Measurements from ENCODE around the gene TMEM141.
"Not testable (repeated sequence)": the region's sequence is repeated elsewhere in the genome, so short reads cannot be mapped to it uniquely, and the experiment has no call there.

Gene TMEM141

GRCh38 chr9:136755302-136756133 lies 35.6 kb upstream of the TMEM141 start:
- DNase-seq (ENCODE audit: low read depth in 2 of 2, low spot score in 1 of 2) = not testable (repeated sequence)

- no peak for DNase-seq (ENCODE audit: low read depth in 2 of 2, low spot score in 1 of 2)
These were observed 35.1 kb upstream of the TMEM141 start for GRCh38 chr9:136756134-136756438.

- DNase-seq (ENCODE audit: low read depth in 2 of 2, low spot score in 1 of 2) = no peak
These were observed 34.3 kb upstream of the TMEM141 start for GRCh38 chr9:136756836-136757235.

GRCh38 chr9:136757328-136757727 lies 33.8 kb upstream of the TMEM141 start:
- DNase-seq (ENCODE audit: low read depth in 2 of 2, low spot score in 1 of 2) = no peak

- no peak for DNase-seq (ENCODE audit: low read depth in 2 of 2, low spot score in 1 of 2)
These were observed 33.4 kb upstream of the TMEM141 start for GRCh38 chr9:136757751-136758140.

- no peak for DNase-seq (ENCODE audit: low read depth in 2 of 2, low spot score in 1 of 2)
These were observed 32.1 kb upstream of the TMEM141 start for GRCh38 chr9:136759001-136759400.

- no peak for DNase-seq (ENCODE audit: low read depth in 2 of 2, low spot score in 1 of 2)
These were observed 31.5 kb upstream of the TMEM141 start for GRCh38 chr9:136759436-136760325.

- no peak for DNase-seq (ENCODE audit: low read depth in 2 of 2, low spot score in 1 of 2)
These were observed 30.7 kb upstream of the TMEM141 start for GRCh38 chr9:136760424-136760823.

- not testable (repeated sequence) for DNase-seq (ENCODE audit: low read depth in 2 of 2, low spot score in 1 of 2)
These were observed 30.2 kb upstream of the TMEM141 start for GRCh38 chr9:136760834-136761544.

- DNase-seq (ENCODE audit: low read depth in 2 of 2, low spot score in 1 of 2) = no peak
These were observed 29.6 kb upstream of the TMEM141 start for GRCh38 chr9:136761545-136761981.

- no peak for DNase-seq (ENCODE audit: low read depth in 2 of 2, low spot score in 1 of 2)
These were observed 28.9 kb upstream of the TMEM141 start for GRCh38 chr9:136762221-136762691.

- no peak for DNase-seq (ENCODE audit: low read depth in 2 of 2, low spot score in 1 of 2)
These were observed 28.1 kb upstream of the TMEM141 start for GRCh38 chr9:136762915-136763648.

GRCh38 chr9:136763649-136764035 lies 27.5 kb upstream of the TMEM141 start:
- DNase-seq (ENCODE audit: low read depth in 2 of 2, low spot score in 1 of 2) = no peak

- DNase-seq (ENCODE audit: low read depth in 2 of 2, low spot score in 1 of 2) = no peak
These were observed 26.7 kb upstream of the TMEM141 start, which contains the start of gene LCN15 for GRCh38 chr9:136764301-136764891. LCN15 (minus strand) TSS chr9:136764518; CDS start chr9:136764488, 30 bp downstream.

- DNase-seq (ENCODE audit: low read depth in 2 of 2, low spot score in 1 of 2) = no peak
These were observed 26.1 kb upstream of the TMEM141 start for GRCh38 chr9:136765041-136765440.

GRCh38 chr9:136765745-136766409 lies 25.3 kb upstream of the TMEM141 start:
- DNase-seq (ENCODE audit: low read depth in 2 of 2, low spot score in 1 of 2) = not testable (repeated sequence)

- not testable (repeated sequence) for DNase-seq (ENCODE audit: low read depth in 2 of 2, low spot score in 1 of 2)
These were observed 24.6 kb upstream of the TMEM141 start for GRCh38 chr9:136766410-136767120.

- DNase-seq (ENCODE audit: low read depth in 2 of 2, low spot score in 1 of 2) = no peak
These were observed 21.4 kb upstream of the TMEM141 start for GRCh38 chr9:136769710-136770191.

- DNase-seq (ENCODE audit: low read depth in 2 of 2, low spot score in 1 of 2) = no peak
These were observed 19.2 kb upstream of the TMEM141 start for GRCh38 chr9:136771907-136772415.
